ENCODE results near the gene STX1A. TPM values are rescaled to one million over a fixed set of nuclear protein-coding genes. Genes with fewer than 3 reads are reported as not detected.
A peak's percentile ranks its signal among the peaks of the same experiment; 100 is the strongest.

STX1A gene
- total and polyA plus RNA-seq, 2 of the 13 experiments (the other 11 are each of a cell fraction or from before 2014, with no cell fraction given): 6.1 to 12.2 TPM

DNA sequence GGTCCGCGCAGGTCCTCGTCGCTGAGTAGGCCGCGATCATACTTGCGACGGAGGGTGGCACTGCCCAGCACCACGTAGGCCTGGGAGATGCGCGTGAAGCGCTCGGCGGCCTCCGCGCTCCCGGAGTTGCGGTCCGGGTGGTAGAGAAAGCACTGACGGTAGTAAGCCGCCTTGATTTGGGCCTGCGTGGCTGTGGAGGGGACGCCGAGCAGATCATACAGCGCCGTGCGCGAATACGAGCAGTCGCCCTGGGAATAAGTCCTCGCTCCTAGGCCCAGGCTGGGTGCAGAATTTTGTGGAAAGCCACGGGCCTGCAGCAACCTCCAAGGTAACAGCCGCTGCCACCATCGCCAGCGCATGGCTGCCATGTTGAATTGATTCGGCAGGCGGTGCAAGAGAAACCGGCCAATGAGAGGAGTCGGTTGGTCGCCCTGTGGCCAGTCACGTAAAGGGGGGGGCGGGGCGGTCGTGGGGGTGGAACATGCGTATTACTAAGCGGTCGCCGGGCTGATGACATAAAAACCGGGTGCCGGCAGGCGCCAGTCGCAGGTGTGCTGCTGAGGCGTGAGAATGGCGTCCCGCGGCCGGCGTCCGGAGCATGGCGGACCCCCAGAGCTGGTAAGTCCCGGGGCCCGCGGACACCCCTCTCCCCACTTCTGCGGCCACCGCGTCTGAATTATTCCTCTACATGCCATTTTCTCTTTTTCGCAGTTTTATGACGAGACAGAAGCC lies 36.2 kb downstream of the STX1A start, which contains the start of the genes BUD23 and DNAJC30 (continued):
- TF ChIP-seq, protein P1, sequence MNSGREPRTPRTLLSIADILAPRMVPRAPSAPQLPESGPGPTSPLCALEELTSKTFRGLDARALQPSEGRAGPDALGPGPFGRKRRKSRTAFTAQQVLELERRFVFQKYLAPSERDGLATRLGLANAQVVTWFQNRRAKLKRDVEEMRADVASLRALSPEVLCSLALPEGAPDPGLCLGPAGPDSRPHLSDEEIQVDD (CRISPR knock-in tag; IDR thresholded peaks at IDR 0.05; ENCODE audit: borderline replicate concordance): no peak
- TF ChIP-seq, protein P2, sequence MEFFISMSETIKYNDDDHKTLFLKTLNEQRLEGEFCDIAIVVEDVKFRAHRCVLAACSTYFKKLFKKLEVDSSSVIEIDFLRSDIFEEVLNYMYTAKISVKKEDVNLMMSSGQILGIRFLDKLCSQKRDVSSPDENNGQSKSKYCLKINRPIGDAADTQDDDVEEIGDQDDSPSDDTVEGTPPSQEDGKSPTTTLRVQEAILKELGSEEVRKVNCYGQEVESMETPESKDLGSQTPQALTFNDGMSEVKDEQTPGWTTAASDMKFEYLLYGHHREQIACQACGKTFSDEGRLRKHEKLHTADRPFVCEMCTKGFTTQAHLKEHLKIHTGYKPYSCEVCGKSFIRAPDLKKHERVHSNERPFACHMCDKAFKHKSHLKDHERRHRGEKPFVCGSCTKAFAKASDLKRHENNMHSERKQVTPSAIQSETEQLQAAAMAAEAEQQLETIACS (CRISPR knock-in tag; IDR thresholded peaks at IDR 0.05): no peak
- TF ChIP-seq KLF11 (CRISPR knock-in tag; IDR thresholded peaks at IDR 0.05) (no peak), RNF2 (conservative IDR thresholded peaks at IDR 0.05; ENCODE audit: low read depth) (peak; percentile 40; the same call in 1 of the 2 replicates), SCMH1 (CRISPR knock-in tag; IDR thresholded peaks at IDR 0.05; ENCODE audit: borderline replicate concordance) (no peak), ZNF780A (CRISPR knock-in tag; IDR thresholded peaks at IDR 0.05) (peak; percentile 61; the same call in 1 of the 2 replicates), ERF (CRISPR knock-in tag; IDR thresholded peaks at IDR 0.05) (peak; percentile 19; the same call in 1 of the 2 replicates), POLR2AphosphoS2 (IDR thresholded peaks at IDR 0.05; ENCODE audit: low read depth, low read length) (no peak), CBX1 (IDR thresholded peaks at IDR 0.05; ENCODE audit: low read depth) (peak; percentile 69), THAP11 (CRISPR knock-in tag; IDR thresholded peaks at IDR 0.05) (peak; percentile 85), BCLAF1 (IDR thresholded peaks at IDR 0.05) (no peak), ZNF564 (CRISPR knock-in tag; IDR thresholded peaks at IDR 0.05) (peak; percentile 64; the same call in 1 of the 2 replicates), ZNF563 (CRISPR knock-in tag; IDR thresholded peaks at IDR 0.05) (0 out of 2 replicates have a peak, but pooled peaks have one; percentile 19), ZNF839 (CRISPR knock-in tag; IDR thresholded peaks at IDR 0.05; ENCODE audit: borderline replicate concordance) (no peak)
- TF ChIP-seq, protein P3, sequence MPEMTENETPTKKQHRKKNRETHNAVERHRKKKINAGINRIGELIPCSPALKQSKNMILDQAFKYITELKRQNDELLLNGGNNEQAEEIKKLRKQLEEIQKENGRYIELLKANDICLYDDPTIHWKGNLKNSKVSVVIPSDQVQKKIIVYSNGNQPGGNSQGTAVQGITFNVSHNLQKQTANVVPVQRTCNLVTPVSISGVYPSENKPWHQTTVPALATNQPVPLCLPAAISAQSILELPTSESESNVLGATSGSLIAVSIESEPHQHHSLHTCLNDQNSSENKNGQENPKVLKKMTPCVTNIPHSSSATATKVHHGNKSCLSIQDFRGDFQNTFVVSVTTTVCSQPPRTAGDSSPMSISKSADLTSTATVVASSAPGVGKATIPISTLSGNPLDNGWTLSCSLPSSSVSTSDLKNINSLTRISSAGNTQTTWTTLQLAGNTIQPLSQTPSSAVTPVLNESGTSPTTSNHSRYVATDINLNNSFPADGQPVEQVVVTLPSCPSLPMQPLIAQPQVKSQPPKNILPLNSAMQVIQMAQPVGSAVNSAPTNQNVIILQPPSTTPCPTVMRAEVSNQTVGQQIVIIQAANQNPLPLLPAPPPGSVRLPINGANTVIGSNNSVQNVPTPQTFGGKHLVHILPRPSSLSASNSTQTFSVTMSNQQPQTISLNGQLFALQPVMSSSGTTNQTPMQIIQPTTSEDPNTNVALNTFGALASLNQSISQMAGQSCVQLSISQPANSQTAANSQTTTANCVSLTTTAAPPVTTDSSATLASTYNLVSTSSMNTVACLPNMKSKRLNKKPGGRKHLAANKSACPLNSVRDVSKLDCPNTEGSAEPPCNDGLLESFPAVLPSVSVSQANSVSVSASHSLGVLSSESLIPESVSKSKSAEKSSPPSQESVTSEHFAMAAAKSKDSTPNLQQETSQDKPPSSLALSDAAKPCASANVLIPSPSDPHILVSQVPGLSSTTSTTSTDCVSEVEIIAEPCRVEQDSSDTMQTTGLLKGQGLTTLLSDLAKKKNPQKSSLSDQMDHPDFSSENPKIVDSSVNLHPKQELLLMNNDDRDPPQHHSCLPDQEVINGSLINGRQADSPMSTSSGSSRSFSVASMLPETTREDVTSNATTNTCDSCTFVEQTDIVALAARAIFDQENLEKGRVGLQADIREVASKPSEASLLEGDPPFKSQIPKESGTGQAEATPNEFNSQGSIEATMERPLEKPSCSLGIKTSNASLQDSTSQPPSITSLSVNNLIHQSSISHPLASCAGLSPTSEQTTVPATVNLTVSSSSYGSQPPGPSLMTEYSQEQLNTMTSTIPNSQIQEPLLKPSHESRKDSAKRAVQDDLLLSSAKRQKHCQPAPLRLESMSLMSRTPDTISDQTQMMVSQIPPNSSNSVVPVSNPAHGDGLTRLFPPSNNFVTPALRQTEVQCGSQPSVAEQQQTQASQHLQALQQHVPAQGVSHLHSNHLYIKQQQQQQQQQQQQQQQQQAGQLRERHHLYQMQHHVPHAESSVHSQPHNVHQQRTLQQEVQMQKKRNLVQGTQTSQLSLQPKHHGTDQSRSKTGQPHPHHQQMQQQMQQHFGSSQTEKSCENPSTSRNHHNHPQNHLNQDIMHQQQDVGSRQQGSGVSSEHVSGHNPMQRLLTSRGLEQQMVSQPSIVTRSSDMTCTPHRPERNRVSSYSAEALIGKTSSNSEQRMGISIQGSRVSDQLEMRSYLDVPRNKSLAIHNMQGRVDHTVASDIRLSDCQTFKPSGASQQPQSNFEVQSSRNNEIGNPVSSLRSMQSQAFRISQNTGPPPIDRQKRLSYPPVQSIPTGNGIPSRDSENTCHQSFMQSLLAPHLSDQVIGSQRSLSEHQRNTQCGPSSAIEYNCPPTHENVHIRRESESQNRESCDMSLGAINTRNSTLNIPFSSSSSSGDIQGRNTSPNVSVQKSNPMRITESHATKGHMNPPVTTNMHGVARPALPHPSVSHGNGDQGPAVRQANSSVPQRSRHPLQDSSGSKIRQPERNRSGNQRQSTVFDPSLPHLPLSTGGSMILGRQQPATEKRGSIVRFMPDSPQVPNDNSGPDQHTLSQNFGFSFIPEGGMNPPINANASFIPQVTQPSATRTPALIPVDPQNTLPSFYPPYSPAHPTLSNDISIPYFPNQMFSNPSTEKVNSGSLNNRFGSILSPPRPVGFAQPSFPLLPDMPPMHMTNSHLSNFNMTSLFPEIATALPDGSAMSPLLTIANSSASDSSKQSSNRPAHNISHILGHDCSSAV (CRISPR knock-in tag; IDR thresholded peaks at IDR 0.05; ENCODE audit: borderline replicate concordance): no peak
